T1000 (cell line): ENCODE measurements around the gene AQP1.

Experiments used
- DNase-seq: peaks from one replicate; lab custom pipeline; 2025; ENCODE audit warnings: mixed read lengths; lab: John Stamatoyannopoulos, UW

The AQP1 gene

GRCh38 chr7:30884881-30885280 lies 26.8 kb upstream of the AQP1 start:
- DNase-seq, result no peak

DNA sequence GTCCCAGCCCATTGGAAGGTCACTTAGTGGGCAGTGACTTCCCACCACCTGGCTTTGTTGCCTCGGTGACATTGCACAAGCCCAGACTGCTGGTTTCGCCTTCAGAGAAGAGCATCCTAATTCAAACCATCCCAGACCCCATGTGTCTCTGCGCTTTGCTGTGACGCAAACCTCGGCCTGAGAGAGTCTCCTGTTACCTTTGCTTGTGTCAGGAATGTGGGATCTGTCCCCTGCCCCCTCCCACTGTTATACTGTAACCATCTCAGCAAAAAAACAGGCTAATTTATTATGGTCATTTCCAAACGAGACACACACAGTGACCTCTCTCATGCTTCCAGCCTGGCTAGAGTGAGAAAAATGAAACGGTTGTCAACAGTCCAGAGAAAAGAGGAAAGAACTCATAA lies 25.0 kb upstream of the AQP1 start:
- no peak for DNase-seq

DNA sequence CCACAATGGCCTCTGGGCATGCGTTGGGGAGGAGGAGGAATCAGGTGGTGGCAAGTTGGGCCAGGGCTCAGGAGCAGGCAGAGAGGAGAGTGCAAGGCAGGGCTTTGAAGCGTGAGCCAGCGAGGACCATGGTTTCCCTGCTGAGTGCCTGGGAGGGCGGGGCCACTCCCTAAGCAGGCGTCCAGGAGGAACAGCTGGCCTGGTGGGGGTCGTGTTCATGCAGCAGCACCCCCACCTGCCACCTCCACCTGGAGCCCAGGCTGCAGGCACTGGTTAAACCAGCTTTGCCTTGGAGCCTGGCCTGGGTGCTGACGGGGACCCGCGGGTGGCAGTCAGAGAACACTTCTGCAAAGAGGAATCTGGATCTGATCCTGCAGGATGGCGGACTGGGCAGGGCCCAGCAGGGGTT lies 24.2 kb upstream of the AQP1 start:
- no peak for DNase-seq

DNA sequence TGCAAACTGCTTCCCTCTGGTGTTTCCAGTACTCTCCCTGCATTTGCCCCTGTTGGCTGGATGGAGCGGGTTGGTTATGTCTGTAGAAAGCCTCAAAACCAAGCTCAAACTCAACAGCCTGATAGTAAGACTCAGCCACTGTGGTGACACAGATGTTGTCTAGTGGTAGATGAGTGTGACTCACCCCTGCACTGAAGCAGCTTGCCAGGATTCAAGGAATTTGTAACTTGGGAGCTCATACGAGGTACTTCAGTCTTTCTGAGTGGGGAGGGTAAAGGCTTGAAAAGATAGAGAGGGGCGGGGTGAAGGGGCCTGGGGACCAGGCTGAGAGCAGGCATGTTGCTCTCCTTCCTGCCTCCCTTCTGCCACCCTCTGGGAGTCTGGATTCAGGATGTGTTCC lies 22.9 kb upstream of the AQP1 start:
- peak; percentile 46 for DNase-seq

- no peak for DNase-seq
Observed at GRCh38 chr7:30890226-30890625, 21.4 kb upstream of the AQP1 start.

DNA sequence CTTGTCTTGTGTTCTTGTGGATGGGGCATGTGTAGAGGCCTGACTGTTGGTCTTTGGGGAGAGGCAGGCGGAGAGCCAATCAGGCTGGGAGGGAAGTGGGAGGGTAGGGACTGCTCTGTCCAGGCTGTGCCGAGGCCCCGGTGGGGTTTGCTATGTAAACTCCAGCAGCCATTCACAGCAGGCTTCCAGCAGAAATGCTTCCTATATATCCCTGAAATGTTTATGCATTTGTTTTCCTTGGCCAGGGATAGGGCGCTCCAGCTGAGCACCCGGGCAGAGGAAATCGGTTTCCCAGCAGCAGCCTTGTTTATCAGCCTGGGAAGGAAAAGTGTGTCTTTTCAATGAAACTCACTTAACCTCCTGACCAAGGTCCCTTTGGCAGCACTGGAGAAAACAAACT lies 18.3 kb upstream of the AQP1 start:
- DNase-seq, result no peak

DNA sequence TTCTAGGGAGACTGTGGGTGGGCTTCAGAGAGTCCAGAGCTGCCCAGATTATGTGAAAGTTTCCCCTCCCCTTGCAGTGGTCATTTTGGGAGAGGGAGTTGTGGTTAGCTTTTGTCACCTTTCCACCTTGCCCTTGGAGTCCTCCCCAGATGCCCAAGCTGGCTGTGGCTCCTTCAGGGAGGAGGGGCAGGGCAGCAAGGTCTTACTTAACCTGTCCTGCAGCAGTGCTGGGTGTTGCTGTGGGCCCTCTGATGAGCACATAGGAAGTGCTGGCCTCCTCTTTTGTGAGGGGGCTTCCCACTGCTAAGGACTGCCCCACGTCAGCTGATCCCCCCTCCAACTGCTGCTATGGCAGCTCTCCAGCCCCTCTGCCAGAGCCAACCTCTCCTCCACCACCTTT lies 17.6 kb upstream of the AQP1 start:
- DNase-seq, result no peak

- DNase-seq, result no peak
Observed at GRCh38 chr7:30894866-30895605, 16.6 kb upstream of the AQP1 start.

DNA sequence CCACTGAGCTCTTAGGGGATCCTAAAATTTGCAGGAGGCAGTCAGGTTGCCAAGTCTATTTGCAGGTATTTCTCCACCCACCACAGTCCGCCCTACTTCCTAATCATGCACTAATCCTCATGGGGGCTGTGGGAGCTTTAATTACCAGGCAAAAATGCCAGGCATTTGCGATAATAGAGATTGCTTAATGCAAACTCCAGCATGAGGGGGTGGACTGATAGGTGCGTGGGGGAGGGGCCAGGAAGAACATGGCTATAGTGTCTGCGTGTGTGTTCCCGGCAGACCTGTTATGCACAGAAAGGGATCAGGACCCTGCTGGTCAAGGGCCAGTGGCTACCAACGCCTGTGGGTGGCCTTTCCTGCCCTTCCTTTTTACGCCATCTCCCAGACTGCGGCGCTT lies 15.6 kb upstream of the AQP1 start:
- no peak for DNase-seq

DNA sequence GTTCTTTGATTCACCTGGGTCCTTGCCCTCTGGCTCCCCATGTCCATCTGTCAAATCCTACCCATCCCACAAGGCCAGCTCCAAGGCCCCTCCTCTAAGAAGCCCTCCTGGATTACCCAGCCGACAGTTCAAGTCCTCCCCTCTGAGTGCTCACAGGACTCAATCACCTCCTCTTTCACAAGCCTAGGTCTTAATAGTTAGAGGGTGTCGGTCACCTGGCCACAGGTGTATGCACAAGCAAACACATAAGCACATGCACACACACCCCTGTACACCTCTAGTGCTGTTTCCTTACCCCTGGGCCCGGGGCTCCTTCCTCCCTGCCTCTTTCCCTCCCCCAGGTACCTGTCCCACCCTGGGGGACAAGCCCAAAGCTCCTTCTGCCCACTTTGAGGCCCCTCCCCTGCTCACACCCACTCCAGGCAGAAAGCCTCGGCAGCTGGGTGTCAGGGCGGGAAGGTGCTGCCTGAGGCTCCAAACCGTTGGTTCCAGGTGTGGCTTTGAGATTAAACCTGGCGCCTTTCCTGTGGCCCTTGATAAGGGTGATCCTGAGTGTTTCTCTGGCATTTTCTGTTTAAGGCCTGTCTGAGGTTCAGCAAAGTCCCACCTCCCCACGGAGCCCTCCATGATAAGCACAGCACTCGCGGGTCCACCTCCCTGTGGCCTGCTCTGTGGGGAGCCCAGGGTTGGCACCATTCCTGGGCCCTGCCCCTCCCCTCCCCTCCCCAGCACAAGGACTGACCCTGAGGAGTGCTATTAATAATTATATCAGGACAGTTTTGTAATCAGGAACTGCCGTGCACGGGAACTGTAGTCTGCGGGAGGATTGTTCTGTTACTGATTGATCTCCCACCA lies 14.6 kb upstream of the AQP1 start:
- DNase-seq, result no peak

GRCh38 chr7:30897770-30898169 lies 13.9 kb upstream of the AQP1 start:
- no peak for DNase-seq

DNA sequence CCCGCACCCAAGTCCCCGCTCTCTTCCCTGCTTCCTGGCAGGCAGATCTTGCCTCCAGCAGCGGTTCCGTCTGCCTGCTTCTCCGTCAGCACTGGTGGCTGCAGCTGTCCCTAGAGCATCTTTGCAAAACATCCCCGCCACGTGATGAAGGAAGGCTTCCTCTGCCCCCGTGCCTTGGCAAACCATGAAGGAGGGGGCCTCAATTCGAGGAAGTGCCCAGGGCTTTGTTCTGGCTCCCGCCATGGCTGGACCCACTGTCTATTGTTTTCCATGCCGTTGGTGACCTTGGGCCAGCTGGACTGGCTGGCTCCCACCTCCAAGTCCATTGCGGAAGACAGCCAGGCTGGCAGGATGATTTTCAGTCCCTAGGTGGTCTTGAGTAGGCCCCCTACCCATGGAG lies 13.2 kb upstream of the AQP1 start:
- DNase-seq, result no peak

GRCh38 chr7:30899066-30899465 lies 12.6 kb upstream of the AQP1 start:
- DNase-seq, result no peak

DNA sequence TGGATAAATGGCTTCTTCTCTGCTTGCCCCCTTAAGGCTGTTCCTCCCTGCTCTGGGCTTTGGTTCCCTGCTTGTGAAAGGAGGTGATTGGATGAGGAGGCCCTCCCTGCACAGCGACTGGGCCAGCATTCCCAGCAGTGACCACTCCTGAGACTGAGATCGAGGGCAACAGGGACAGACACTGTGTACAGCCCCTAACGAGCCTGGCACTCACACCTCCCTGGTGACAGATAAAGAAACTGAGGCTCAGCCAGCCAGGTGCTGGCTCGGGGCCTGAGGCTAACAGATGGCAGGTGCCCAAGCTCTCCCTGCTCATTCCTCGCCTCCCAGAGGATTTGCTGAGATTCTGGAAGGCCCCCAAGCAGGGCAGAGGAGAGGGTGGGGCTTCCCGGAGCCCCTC lies 12.0 kb upstream of the AQP1 start:
- no peak for DNase-seq

GRCh38 chr7:30900053-30900452 lies 11.6 kb upstream of the AQP1 start:
- no peak for DNase-seq

DNA sequence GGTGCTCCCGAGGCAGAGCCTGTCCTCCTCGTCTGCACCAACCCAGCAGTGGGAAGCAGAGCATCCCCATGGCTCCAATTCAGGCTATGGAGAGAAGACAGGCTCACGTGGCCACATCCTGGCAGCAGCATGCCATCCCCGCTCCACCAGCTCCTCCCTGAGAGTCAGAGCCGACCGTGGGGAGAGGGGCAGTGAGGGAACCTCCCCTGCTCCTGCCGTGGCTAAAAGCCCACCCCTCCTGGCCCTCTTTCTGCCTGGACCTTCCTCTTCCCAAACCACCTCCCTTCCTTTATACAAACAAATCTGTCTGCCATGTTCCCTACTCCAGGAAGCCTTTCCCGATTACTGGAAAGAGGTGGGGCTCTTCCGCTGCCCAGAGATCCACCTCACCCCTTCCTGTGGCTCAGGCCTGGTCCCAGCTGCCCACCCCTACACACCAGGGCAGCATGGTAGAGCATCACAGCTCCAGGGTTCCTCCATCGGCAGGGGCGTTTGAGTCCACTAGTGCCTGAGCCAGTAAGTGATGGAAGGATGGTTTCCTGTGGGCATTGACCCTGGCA lies 10.8 kb upstream of the AQP1 start:
- DNase-seq, result no peak

GRCh38 chr7:30901856-30902255 lies 9.8 kb upstream of the AQP1 start:
- no peak for DNase-seq

DNA sequence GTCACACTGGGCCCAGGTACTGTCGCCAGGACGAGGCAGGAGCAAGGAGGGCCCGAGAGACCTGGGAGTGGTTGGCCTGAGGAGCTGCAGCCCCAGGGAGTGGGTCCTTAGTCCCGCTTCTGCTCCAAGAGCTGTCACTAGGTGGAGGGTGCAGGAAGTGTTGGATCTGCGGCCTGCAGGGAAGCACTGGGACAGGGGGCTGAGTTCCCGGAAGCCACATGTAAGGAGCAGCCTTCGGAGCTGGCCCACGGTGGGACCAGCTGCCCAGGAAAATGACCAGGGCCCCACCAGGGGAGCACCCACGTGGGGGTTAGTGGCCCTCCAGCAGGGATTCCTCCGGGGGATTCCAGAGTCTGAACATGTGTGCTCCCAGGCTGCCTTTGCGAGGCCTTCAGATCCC lies 9.2 kb upstream of the AQP1 start:
- no peak for DNase-seq

DNA sequence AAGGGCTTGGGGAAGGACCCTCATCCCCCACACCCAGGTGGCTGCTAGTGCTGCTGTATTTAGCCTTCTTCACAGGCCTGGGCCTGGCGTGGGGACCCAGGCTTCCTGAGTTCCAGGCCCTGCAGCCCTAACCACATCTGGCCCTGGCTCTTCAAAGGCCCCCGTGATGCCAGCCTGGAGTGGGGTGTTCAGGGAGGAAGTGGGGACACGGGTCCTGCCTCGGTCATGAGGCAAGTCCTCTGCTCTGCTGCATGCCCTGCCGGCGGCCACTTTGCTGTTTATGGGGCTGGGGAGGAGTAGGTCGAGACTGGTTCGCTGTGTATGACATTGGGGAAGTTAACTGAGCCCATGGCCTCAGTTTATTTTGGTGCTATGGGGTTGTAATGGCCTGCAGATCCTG lies 8.5 kb upstream of the AQP1 start:
- DNase-seq, result no peak

DNA sequence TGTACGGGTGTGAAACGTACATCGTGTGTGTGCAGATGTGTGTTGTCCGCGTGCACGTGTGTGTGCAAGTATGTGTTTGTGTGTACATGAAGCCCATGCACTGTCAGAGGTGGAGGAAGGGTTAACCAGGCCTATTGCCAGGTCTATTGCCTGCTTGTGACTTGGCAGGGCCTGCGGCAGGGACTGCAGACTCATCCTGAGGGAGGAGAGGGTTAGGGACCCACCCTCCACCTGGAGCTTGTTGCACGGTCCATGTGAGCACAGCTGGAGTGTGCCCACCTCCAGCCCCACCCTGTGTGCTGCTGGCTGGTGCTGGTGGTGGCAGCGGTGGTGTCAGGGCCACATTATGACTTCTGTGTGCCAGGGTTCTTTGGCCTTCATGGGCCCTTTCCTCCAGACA lies 7.1 kb upstream of the AQP1 start:
- DNase-seq, result no peak

DNA sequence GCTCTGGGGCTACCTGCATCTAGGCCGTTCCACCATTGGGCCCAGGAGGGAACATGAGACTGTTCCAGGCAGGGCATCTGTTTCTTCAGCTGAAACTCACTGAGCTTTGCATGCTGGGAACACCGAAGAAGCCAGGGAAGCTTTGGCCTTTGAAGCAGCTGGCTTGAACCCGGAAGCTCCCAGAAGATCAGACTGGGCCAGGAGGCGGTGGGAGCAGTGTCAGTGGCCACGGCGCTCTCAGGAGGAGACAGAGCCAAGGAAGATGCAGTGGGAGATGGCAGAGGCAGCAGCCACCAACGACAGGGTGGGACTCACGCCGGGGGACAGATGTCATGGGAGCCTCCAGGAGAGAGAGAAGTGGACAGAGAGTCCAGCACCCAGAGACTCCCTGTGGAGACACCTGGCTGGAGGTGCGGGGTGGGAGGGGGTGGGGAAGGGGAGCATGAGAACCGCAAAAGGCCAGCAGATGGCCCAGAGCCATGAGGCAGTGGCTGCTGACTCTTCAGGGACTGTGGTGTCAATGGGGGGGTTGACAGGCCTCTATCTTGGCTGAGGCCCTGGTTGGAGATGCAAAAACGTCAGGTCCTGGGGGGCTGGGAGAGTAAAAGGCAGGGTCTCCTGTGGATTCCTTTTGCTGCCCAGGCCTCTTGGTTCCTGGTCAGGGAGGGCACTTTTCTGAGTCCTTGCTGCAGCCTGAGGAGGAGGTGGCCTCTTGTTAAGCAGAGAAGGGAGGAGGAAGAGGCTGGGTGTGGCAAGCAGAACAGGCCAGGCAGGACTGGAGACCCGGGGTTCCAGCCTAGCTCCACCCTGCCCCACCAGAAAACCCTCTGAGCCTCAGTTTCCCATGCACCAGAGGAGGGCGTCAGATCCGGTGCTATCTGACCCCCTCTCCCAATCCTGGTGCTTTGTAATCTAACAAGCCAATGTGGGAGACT lies 6.3 kb upstream of the AQP1 start:
- no peak for DNase-seq

DNA sequence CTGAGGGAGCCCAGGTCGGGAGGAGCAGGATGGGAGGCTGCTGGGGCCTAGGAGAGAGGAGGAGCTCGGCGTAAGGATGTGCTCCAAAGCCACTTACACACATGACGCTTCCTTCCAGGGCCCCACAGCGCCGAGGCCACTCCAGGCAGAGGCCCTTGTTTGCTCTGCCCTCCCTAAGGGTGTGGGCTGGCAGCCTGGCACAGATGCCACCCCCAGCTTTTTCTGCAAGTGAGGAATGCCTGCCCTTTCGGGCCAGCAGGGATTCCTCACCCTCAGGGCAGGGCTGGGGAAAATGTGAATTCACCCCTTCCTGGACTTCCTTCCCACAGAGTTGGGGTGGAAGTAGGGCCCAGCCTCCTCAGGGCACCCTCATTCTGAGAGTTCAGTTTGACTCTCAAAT lies 5.6 kb upstream of the AQP1 start:
- DNase-seq, result no peak
